SK-N-SH (cell line): ENCODE measurements around the gene CTBP2.

ENCODE experiments used
- CTCF ChIP-seq: fragments of 200-600 bp; sonication (generic); IDR thresholded peaks from 2 replicates; pipeline ENCODE4 v1.6.1; 2017; ENCODE audit warnings: antibody characterized with exemption, mild to moderate bottlenecking, moderate library complexity
- ELF1 ChIP-seq: IDR thresholded peaks from 2 replicates; pipeline ENCODE4 v1.4.0; 2012
- NFIC ChIP-seq: IDR thresholded peaks from 2 replicates; pipeline ENCODE4 v1.4.0; 2012; ENCODE audit warnings: borderline replicate concordance
- POLR2AphosphoS5 ChIP-seq: IDR thresholded peaks from 2 replicates; pipeline ENCODE4 v1.6.1; 2012; ENCODE audit warnings: low read depth, low read length
- RAD21 ChIP-seq: IDR thresholded peaks from 2 replicates; pipeline ENCODE4 v1.6.1; 2012; ENCODE audit warnings: mild to moderate bottlenecking, low read length
- SIN3A ChIP-seq: IDR thresholded peaks from 2 replicates; pipeline ENCODE4 v1.6.1; 2012; ENCODE audit warnings: low read depth, mild to moderate bottlenecking, low read length, moderate library complexity, borderline replicate concordance

GRCh38 chr10:125003901-125004467, 156.4 kb downstream of the CTBP2 start:
- TF ChIP-seq SIN3A (no peak), CTCF (no peak), ELF1 (no peak), NFIC (no peak), POLR2AphosphoS5 (no peak), RAD21 (no peak)
